Upper lobe of left lung (tissue), 4 donors: ENCODE data around the gene CPM.

Experiments
- CTCF ChIP-seq, 6 experiments: fragments of 450-650 bp in 4 of 6; fragments of 200-600 bp in 2 of 6; sonication (generic) in 2 of 6; IDR thresholded peaks; one replicate each; pipeline ENCODE4 v1.5.1; 2016 to 2019; ENCODE audit warnings: antibody characterized with exemption in 6 of 6
- POLR2A ChIP-seq, 4 donors: fragments of 450-650 bp; IDR thresholded peaks; one replicate each; pipeline ENCODE4 v1.5.1; 2016 to 2017; ENCODE audit warnings: antibody characterized with exemption in 4 of 4, mild to moderate bottlenecking in 2 of 4
- POLR2AphosphoS5 ChIP-seq, 2 donors: sonication (generic); formaldehyde crosslinking; IDR thresholded peaks; one replicate each; pipeline ENCODE4 v1.5.1; 2017; ENCODE audit warnings: antibody characterized with exemption in 2 of 2

GRCh38 chr12:68910128-68910527, 22.8 kb downstream of the CPM start:
- TF ChIP-seq POLR2AphosphoS5 (IDR thresholded peaks at IDR 0.05) (no peak), CTCF (IDR thresholded peaks at IDR 0.05) (no peak), POLR2A (IDR thresholded peaks at IDR 0.05) (no peak)
